GM12801 (cell line): ENCODE measurements around the gene FAM234A.

Source experiments
- TF ChIP-seq, protein P1 (sequence below): IDR thresholded peaks from one replicate; pipeline ENCODE4 v1.5.1; 2011; ENCODE audit warnings: control low read depth; ENCODE audit not compliant: insufficient read length; ENCODE audit errors: extremely low read depth

FAM234A gene

DNA sequence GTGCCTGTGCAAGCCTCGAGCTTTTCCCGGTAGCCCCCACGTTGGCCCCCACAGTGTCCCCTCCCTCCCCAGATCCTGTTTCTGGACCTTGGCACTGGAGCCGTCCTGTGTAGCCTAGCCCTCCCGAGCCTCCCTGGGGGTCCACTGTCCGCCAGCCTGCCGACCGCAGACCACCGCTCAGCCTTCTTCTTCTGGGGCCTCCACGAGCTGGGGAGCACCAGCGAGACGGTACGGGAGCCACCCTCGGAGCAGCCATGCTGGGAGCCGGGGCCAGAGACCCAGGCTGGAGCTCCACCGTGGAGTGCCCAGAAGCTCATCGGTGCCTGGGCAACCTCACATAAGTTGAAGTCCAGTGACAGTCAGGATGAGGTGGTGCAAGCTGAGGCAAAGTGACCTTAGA lies 29.3 kb downstream of the FAM234A start:
- TF ChIP-seq, protein P1, sequence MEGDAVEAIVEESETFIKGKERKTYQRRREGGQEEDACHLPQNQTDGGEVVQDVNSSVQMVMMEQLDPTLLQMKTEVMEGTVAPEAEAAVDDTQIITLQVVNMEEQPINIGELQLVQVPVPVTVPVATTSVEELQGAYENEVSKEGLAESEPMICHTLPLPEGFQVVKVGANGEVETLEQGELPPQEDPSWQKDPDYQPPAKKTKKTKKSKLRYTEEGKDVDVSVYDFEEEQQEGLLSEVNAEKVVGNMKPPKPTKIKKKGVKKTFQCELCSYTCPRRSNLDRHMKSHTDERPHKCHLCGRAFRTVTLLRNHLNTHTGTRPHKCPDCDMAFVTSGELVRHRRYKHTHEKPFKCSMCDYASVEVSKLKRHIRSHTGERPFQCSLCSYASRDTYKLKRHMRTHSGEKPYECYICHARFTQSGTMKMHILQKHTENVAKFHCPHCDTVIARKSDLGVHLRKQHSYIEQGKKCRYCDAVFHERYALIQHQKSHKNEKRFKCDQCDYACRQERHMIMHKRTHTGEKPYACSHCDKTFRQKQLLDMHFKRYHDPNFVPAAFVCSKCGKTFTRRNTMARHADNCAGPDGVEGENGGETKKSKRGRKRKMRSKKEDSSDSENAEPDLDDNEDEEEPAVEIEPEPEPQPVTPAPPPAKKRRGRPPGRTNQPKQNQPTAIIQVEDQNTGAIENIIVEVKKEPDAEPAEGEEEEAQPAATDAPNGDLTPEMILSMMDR: no peak

- TF ChIP-seq, protein P1: no peak
These were observed 29.9 kb downstream of the FAM234A start for GRCh38 chr16:264440-264951.

DNA sequence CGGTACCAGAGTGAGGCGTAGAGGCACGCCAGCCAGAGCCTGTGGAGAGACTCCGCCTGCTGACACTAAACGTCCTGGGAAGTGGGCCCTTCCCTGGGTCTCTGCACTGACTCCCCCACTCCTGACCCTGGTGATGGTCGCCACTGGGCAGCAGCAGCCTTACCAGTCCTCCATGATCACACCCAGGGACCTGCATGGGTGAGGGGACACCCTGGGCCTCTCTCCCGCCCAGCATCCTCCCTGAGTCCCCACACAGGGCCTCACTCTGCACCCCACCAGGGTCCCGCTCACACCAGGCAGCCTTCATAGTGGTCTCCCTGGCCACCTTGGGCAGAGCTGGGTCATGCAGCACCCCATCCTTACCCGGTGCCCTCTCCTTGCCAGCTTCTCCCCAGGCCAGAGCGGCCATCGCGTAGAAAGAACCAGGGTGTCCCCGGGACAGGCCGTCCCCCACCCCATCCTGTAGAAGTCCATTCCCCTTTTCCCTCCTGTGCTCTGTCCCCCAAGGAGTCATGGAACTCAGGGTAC lies 30.4 kb downstream of the FAM234A start:
- TF ChIP-seq, protein P1: no peak

DNA sequence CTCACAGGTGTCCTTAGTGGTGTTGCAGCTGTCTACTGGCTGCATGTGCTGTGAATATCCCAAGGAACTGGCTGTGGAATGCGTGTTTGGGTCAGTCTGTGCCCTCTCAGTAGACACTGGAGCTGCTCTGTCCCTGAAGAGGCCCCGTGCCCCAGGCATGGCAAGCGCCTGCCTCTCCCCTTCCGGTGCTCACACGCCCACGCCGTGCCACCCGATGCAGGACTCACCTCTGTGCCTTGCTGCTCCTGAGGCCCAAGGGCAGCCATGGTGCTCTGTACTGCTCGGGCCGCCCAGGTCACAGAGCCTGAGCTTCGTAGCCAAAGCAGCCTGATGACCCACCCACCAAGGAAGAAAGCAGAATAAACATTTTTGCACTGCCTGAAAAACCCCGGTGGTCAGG lies 31.1 kb downstream of the FAM234A start:
- TF ChIP-seq, protein P1: no peak

DNA sequence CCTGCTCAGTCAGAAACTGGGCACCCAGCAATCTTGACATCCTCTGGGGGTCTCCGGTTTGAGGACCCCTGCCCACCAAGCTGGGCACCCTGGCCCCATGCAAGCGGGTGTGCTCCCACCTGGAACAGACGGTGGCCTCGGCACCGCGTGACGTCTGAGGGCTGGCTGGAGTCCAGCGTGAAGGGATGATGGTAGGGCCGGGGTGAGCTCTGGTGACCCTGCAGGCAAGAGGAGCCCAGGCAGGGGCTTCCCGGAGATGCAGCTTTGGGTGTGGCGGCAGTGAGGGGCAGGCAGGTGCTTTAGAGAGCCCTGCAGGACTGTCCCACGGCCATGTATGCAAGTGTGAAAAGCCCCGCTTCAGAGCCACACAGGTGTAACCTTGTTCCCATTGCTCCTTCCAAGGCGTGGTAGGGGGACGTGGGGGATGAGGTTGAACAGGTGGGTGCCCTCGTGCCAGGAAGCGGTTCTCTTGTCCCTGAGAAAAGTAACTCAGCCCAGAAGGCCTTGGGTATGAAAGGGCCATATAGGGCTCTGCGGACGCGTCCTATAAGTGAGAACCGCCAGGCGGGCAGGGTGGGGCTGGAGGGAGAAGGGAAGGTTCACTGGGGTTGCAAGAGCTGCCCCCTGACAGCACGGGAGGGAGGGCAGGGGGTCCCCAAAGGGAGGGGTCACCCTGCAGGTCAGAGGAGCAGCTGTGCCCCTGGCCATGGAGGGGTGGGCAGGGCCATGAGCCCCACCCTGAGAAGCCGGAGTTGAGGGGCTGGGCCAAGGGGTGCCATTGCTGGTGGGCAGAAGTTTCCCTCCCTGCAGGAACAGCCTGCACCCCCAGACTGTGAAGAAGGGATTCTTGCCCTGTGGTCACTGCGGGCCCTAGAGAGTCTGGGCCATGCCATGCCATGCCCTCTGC lies 31.9 kb downstream of the FAM234A start:
- TF ChIP-seq, protein P1: no peak

- TF ChIP-seq, protein P1: no peak
These were observed 33.8 kb downstream of the FAM234A start for GRCh38 chr16:268141-269053.
